ENCODE results near the gene DENND2A.

Gene DENND2A

GRCh38 chr7:140617081-140617480, 23.5 kb downstream of the DENND2A start:
- DNase-seq: no peak

DNA sequence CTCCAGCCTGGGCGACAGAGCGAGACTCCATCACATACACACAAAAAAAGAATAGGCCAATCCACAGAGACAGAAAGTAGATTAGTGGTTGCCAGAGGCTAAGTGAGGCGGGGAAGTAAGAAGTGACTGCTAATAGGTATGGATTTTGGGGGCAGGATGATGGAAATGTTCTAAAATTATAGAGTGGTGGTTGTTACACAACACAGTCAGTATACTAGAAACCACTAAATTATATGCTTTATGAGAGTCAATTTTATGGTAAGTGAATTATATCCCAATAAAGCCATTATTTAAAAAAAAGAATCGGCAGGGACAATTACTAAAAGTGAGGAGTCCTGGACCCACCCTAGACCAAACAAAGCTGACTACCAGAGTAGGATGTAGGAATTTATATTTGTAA, 24.3 kb downstream of the DENND2A start:
- DNase-seq: no peak

GRCh38 chr7:140611641-140612040, 29.0 kb downstream of the DENND2A start:
- DNase-seq: no peak

DNA sequence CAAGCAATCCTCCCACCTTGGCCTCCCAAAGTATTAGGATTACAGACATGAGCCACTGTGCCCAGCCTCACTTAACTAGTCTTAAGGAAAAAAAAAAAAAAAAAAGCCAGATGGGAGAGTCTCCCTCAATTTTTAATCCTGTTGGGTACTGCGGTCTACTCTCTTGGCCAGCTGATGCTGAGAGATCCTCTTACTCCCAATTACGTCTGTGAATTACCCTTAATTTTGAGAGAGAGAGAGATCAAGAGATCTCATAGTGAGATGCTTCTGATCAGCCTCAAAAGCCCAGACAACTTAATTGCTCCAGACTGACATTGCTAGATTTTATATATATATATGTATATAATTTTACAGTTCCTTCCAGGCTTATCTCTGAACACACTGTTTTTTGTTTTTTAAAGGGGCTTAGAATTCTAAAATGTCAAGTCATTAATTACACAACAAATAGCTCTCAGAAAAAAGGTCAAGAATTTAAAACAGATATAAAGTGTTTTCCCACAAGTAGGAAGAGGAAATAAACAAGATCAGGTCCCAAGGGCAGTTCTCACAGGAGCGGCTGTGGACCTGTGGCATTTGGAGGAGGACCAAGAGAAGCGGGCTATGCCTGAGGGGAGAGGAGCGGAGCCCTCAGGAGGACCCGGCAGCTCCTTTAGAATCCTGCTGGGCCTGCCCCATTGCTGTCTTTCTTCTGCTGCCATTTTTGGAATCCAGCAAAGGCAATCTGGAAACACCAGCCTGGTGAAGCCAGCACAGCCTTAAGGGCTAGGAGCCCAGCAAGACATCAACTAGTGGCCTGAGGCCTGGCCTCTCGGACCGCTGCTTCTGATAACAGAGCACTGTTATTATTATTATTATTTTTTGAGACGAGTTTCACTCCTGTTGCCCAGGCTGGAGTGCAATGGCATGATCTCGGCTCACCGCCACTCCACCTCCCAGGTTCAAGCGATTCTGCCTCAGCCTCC, 30.1 kb downstream of the DENND2A start:
- DNase-seq: no peak

GRCh38 chr7:140609646-140610045, 31.0 kb downstream of the DENND2A start:
- no peak for DNase-seq

DNA sequence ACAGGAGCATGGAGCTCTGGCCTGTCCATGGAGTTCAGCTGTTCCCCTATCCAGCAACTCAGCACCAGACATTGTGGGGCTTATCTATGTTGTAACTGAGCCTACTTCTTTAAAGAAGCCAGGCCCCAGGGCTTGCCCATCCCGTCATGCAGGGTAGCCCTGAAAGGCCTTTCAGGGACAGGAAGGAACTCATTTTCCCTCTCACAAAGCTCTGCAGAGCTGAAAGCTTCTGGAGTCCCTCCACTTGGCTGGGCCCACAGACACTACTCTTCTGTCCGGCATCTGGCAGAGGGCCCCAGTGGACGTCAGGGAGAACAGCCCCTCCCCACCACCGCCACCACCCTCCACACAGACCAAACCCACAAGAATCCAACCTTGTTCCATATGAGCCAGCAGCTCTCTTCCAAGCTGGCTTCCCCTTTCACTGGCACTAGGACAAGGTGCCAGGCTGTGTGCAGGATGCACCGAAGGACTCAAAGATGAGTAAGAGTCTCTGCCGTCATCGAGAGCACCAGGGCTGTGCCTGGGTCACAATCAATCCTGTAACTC, 33.1 kb downstream of the DENND2A start:
- no peak for DNase-seq

GRCh38 chr7:140605337-140605736, 35.3 kb downstream of the DENND2A start:
- no peak for DNase-seq

DNA sequence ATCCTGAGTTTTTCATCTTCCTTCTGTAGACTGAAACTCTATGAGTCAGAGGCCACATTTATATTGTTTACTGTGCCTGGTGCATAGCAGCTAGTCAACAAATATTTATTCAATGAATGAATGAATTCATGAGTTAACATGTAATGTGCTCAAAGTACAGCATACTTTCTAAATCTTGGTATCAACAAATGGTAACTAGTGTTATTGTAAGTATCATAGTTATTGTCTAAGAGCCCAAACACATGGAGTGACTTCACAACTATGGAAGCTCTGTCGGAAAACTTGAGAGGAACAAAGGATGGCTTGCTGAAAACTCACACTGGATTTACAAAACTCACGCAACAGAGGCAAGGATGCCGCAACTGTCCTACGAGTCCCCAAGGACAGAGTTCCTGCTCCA, 35.9 kb downstream of the DENND2A start:
- DNase-seq: no peak

- DNase-seq: no peak
Measured at GRCh38 chr7:140604076-140604475, 36.5 kb downstream of the DENND2A start.

- DNase-seq: no peak
Measured at GRCh38 chr7:140601566-140602174, 38.9 kb downstream of the DENND2A start.

DNA sequence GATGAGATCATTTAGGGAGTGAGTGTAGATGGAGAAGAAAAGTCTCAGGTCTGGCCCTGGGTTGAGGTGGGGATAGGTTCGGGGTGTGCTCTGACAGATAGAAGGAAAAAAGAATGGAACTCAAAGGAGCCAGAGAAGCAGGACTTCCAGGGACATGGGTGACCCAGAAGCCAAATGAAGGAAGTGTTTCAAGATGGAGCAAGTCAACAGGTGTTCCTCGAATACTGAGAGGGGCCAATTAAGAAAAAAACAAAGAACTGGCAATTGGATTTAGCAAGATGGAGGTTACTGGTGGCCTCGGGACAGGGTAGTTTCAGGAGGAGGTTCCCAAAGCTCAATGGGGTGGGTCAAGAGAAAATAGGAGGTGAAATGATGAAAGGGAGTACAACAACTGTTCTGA, 40.3 kb downstream of the DENND2A start:
- DNase-seq: no peak

GRCh38 chr7:140597428-140597949, 43.1 kb downstream of the DENND2A start:
- no peak for DNase-seq

- DNase-seq: no peak
Measured at GRCh38 chr7:140596519-140597427, 43.8 kb downstream of the DENND2A start.

- no peak for DNase-seq
Measured at GRCh38 chr7:140595468-140596092, 45.0 kb downstream of the DENND2A start.

- DNase-seq: no peak
Measured at GRCh38 chr7:140594131-140594691, 46.4 kb downstream of the DENND2A start.

GRCh38 chr7:140593672-140593982, 47.0 kb downstream of the DENND2A start:
- no peak for DNase-seq

GRCh38 chr7:140592964-140593671, 47.5 kb downstream of the DENND2A start:
- no peak for DNase-seq

- no peak for DNase-seq
Measured at GRCh38 chr7:140591180-140591902, 49.3 kb downstream of the DENND2A start.

DNA sequence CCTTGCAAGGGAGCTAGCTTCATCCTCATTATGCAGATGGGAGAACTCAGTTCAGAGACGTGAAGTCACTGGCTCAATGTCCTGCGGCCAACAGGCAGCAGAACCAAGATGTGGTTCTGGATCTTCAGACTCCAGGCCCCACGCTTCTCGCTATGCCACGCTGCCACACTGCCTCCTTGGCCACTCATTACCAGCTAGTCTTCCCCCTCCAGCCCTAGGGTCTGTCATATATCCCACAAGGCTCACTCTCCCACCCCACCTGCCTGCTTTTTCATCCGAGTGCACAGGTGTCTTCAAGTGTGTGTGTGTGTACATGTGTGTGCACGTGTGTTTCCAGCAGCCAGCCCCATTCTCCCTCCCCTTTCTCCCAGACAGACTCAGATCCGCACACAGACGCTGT, 53.4 kb downstream of the DENND2A start:
- DNase-seq: no peak

DNA sequence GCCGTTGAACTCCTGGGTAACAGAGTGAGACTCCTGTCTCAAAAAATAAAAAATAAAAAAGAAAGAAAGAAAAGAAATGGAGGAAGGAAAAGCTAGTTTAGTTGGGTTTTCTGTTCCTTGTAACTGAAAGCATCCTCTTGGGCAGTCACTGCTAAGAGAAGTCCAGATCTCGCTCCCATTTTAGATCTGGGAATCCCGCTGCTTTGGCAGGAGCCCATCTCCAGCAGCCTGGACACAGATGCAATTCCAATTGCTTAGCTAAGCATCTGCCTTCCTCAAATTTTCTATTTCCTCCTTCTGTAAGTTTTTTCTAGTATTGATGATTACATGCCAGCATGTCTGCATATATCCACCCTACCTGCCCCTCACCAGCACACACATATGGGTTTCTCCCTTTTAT, 54.1 kb downstream of the DENND2A start:
- DNase-seq: no peak

- no peak for DNase-seq
Measured at GRCh38 chr7:140585333-140585732, 55.3 kb downstream of the DENND2A start.

All from NCI-H1694 (cell line).